Endothelial cell of umbilical vein (primary cell): ENCODE data around the gene FILIP1L. TPM values are rescaled to one million over a fixed set of nuclear protein-coding genes. Genes with fewer than 3 reads are reported as not detected.

Experiments used
- BruUV-seq: library from RNA; stranded (reverse); fragments of 400-500 nt; replicated peaks from 2 replicates; lab custom pipeline; 2021; lab: Mats Ljungman, UMichigan
- CTCF ChIA-PET: fragments of 300-600, 350-600 bp; sonication (Branson Sonifier 250); formaldehyde crosslinking; loops from one replicate; lab custom pipeline; 2021; ENCODE audit warnings: antibody characterized with exemption, inconsistent platforms; lab: Charles Lee
- POLR2A ChIA-PET: fragments of 300-600, 350-600 bp; sonication (Branson Sonifier 250); formaldehyde crosslinking; loops from one replicate; lab custom pipeline; 2021; ENCODE audit warnings: antibody characterized with exemption, inconsistent platforms; lab: Charles Lee
- DNase-seq: peaks from one replicate; pipeline ENCODE4 v3.0.0-alpha.2; 2011; ENCODE audit warnings: low read depth, low spot score
- FAIRE-seq: peaks from 2 replicates; lab custom pipeline; 2011; peaks lifted over from hg19 to GRCh38; lab: Jason Lieb, UNC
- H2AFZ ChIP-seq: 2 replicates; pipeline ENCODE4 v1.6.0; 2012; ENCODE audit warnings: low read depth, low read length, control low read depth, inconsistent platforms
- H3K27ac ChIP-seq: 2 replicates; pipeline ENCODE4 v1.5.1; 2011; ENCODE audit warnings: low read depth, mild to moderate bottlenecking, control low read depth, low read length, moderate library complexity; ENCODE audit not compliant: insufficient read depth
- H3K27me3 ChIP-seq, 2 experiments: 2 replicates each; pipeline versions ENCODE4 v1.6.0 to v1.6.1; 2011; ENCODE audit warnings: low read length in 2 of 2, mixed read lengths in 1 of 2; ENCODE audit not compliant: control insufficient read depth in 2 of 2, insufficient read depth in 2 of 2
- H3K36me3 ChIP-seq, 2 experiments: 2 replicates in 1 of 2; 3 replicates in 1 of 2; pipeline ENCODE4 v1.5.1; 2011; ENCODE audit warnings: low read length in 2 of 2, mild to moderate bottlenecking in 1 of 2, moderate library complexity in 1 of 2; ENCODE audit not compliant: control insufficient read depth in 2 of 2, insufficient read depth in 2 of 2; ENCODE audit errors: extremely low read depth in 1 of 2
- H3K4me1 ChIP-seq: 3 replicates; pipeline ENCODE4 v1.5.1; 2011; ENCODE audit warnings: mild to moderate bottlenecking, low read length; ENCODE audit not compliant: control insufficient read depth, insufficient read depth; ENCODE audit errors: extremely low read depth
- H3K4me2 ChIP-seq: 2 replicates; pipeline ENCODE4 v1.6.1; 2011; ENCODE audit warnings: low read length, control low read depth, mixed read lengths; ENCODE audit not compliant: insufficient read depth
- H3K4me3 ChIP-seq, 3 experiments: fragments of 200-600 bp in 1 of 3; sonication (generic), shearing (Covaris generic) in 1 of 3; replicated peaks in 1 of 3; 2 replicates each; pipeline ENCODE4 v1.5.1; 2011 to 2016; ENCODE audit warnings: control low read depth in 3 of 3, low read length in 3 of 3, mild to moderate bottlenecking in 2 of 3, inconsistent platforms in 1 of 3, low read depth in 1 of 3, moderate library complexity in 1 of 3; ENCODE audit not compliant: insufficient read depth in 1 of 3
- H3K79me2 ChIP-seq: 2 replicates; pipeline ENCODE4 v1.6.0; 2012; ENCODE audit warnings: low read length, inconsistent platforms; ENCODE audit not compliant: control insufficient read depth, insufficient read depth
- H3K9ac ChIP-seq: replicated peaks from 2 replicates; pipeline ENCODE3; 2011; ENCODE audit warnings: low read length, control low read depth; ENCODE audit not compliant: insufficient read depth; ENCODE audit errors: extremely low read depth
- H3K9me1 ChIP-seq: replicated peaks from 3 replicates; pipeline ENCODE4 v1.6.0; 2011; ENCODE audit warnings: mild to moderate bottlenecking, low read length; ENCODE audit not compliant: control insufficient read depth, insufficient read depth; ENCODE audit errors: extremely low read depth
- H3K9me3 ChIP-seq: replicated peaks from 2 replicates; pipeline ENCODE4 v1.5.1; 2012; ENCODE audit warnings: low read length, inconsistent platforms; ENCODE audit not compliant: control insufficient read depth, insufficient read depth
- H4K20me1 ChIP-seq: replicated peaks from 2 replicates; pipeline ENCODE3; 2011; ENCODE audit warnings: mild to moderate bottlenecking, low read length; ENCODE audit not compliant: control insufficient read depth, insufficient read depth; ENCODE audit errors: extremely low read depth
- EZH2 ChIP-seq: IDR thresholded peaks from 2 replicates; pipeline ENCODE4 v1.6.1; 2012; ENCODE audit warnings: borderline replicate concordance, low read depth, mild to moderate bottlenecking, moderate library complexity, low read length, inconsistent platforms; ENCODE audit not compliant: severe bottlenecking
- FOS ChIP-seq: IDR thresholded peaks from 2 replicates; pipeline ENCODE4 v1.6.1; 2011; ENCODE audit warnings: mild to moderate bottlenecking, low read length, moderate library complexity, borderline replicate concordance; ENCODE audit not compliant: insufficient read depth
- GATA2 ChIP-seq: IDR thresholded peaks from 2 replicates; pipeline ENCODE4 v1.7.0; 2011; ENCODE audit warnings: low read depth, mild to moderate bottlenecking, moderate library complexity, mixed read lengths, low read length; ENCODE audit not compliant: insufficient read length, insufficient read depth
- JUN ChIP-seq: IDR thresholded peaks from 2 replicates; pipeline ENCODE4 v1.6.1; 2011; ENCODE audit warnings: borderline replicate concordance, low read depth; ENCODE audit not compliant: insufficient read length, insufficient read depth
- MYC ChIP-seq: IDR thresholded peaks from one replicate; pipeline ENCODE4 v1.6.1; 2011; ENCODE audit warnings: mild to moderate bottlenecking, low read depth, low read length
- POLR2A ChIP-seq: IDR thresholded peaks from 2 replicates; pipeline ENCODE4 v1.6.1; 2012; ENCODE audit warnings: low read depth, mild to moderate bottlenecking, control low read depth, low read length
- POLR2AphosphoS5 ChIP-seq: IDR thresholded peaks from 2 replicates; pipeline ENCODE4 v1.6.1; 2012; ENCODE audit warnings: low read depth, mild to moderate bottlenecking, control low read depth, low read length, moderate library complexity; ENCODE audit not compliant: insufficient read depth
- dilution Hi-C: fragments of 300-500 bp; cut with MboI; formaldehyde crosslinking; loops from one replicate; pipeline ENCODE4 v1.15.0; 2019; ENCODE audit warnings: low sequenced_read_pairs; ENCODE audit not compliant: extremely low pct_ligation_motif_present
- intact Hi-C: fragments of 100-400 bp; cut with micrococcal nuclease; formaldehyde crosslinking; loops from one replicate; pipeline ENCODE4 v1.10.0; 2022
- polyA plus RNA-seq, 4 experiments: library from polyadenylated mRNA; depleted of rRNA in 3 of 4; stranded (reverse) in 3 of 4; unstranded in 1 of 4; fragments of >200 nt; gene quantifications; 2 replicates each; pipeline versions ENCODE4 v1.2.1 to v1.2.3, GENCODE V29; 2011 to 2012; ENCODE audit warnings: missing spikeins in 1 of 4
- total RNA-seq: library from RNA; stranded (reverse); gene quantifications from 2 replicates; pipeline ENCODE4 v1.2.3, GENCODE V29; 2021
- TF ChIP-seq, protein P1 (sequence below): IDR thresholded peaks from 2 replicates; pipeline ENCODE4 v1.6.1; 2011; ENCODE audit not compliant: insufficient read depth, insufficient read length
- TF ChIP-seq, protein P2 (sequence below), 2 donors: IDR thresholded peaks; 1 replicate in 1 of 2; 2 replicates in 1 of 2; pipeline ENCODE4 v1.5.1; 2011; ENCODE audit warnings: low read length in 2 of 2, mild to moderate bottlenecking in 2 of 2, moderate library complexity in 2 of 2, control low read depth in 1 of 2, inconsistent platforms in 1 of 2, low read depth in 1 of 2; ENCODE audit not compliant: insufficient read depth in 1 of 2; ENCODE audit errors: extremely low read depth in 1 of 2

Gene FILIP1L
- total and polyA plus RNA-seq, 2 donors (not counting 3 experiments of a cell fraction or from before 2014, with no cell fraction given) = 26.0 to 29.9 TPM

DNA sequence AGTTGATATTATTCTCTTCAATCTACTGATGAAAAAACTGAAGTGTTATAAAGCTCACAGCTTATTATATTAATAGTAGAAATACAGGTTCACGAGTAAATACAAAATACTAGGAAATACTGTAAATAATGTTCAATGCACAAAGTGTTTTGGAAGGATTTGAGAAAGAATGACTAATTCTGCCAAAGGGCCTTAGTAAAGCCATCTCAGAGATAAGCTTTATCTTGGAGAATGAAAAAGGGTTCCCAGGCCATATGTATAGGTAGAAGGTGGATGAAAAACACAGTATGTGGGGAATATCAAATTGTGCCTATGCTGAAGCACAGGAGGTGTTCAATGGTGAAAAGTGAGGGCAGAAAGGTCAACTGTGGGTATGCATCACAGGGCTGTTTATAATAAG, 173.1 kb downstream of the FILIP1L start:
- no peak overlapping the region for H3K27ac ChIP-seq
- no peaks in the 10 kb centered on the region for H3K4me1 ChIP-seq
- dilution Hi-C loops (no loop called here), intact Hi-C loops (no loop called here)
- FAIRE-seq (no peak), DNase-seq (no peak)
- no peak overlapping the region for H3K9ac ChIP-seq
- TF ChIP-seq JUN (no peak), FOS (no peak), POLR2A (no peak), EZH2 (no peak), MYC (no peak), POLR2AphosphoS5 (no peak), GATA2 (no peak)
- TF ChIP-seq, protein P1, sequence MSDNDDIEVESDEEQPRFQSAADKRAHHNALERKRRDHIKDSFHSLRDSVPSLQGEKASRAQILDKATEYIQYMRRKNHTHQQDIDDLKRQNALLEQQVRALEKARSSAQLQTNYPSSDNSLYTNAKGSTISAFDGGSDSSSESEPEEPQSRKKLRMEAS = no peak
- TF ChIP-seq, protein P2, sequence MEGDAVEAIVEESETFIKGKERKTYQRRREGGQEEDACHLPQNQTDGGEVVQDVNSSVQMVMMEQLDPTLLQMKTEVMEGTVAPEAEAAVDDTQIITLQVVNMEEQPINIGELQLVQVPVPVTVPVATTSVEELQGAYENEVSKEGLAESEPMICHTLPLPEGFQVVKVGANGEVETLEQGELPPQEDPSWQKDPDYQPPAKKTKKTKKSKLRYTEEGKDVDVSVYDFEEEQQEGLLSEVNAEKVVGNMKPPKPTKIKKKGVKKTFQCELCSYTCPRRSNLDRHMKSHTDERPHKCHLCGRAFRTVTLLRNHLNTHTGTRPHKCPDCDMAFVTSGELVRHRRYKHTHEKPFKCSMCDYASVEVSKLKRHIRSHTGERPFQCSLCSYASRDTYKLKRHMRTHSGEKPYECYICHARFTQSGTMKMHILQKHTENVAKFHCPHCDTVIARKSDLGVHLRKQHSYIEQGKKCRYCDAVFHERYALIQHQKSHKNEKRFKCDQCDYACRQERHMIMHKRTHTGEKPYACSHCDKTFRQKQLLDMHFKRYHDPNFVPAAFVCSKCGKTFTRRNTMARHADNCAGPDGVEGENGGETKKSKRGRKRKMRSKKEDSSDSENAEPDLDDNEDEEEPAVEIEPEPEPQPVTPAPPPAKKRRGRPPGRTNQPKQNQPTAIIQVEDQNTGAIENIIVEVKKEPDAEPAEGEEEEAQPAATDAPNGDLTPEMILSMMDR (IDR thresholded peaks at IDR 0.05; ENCODE audit: extremely low read depth in 1 of 2, insufficient read depth in 1 of 2, low read depth in 1 of 2, low read length in 2 of 2) = no peak
- POLR2A ChIA-PET = no interaction called here
- no peaks in the 10 kb centered on the region for H3K79me2 ChIP-seq
- BruUV-seq = no TSS peak
- H3K36me3 ChIP-seq = no peaks in the 10 kb centered on the region
- no peak overlapping the region for H3K4me3 ChIP-seq
- CTCF ChIA-PET = no interaction called here
- H4K20me1 ChIP-seq = no peaks in the 10 kb centered on the region
- no peaks in the 10 kb centered on the region for H3K9me3 ChIP-seq
- no peak overlapping the region for H2AFZ ChIP-seq
- H3K9me1 ChIP-seq = no peaks in the 10 kb centered on the region
- no peaks in the 10 kb centered on the region for H3K27me3 ChIP-seq
- no peak overlapping the region for H3K4me2 ChIP-seq
